Endodermal cell (in vitro differentiated cells): ENCODE results near the gene PSMB11. TPM values are rescaled to one million over a fixed set of nuclear protein-coding genes. Genes with fewer than 3 reads are reported as not detected.

Source experiments
- DNase-seq: peaks from one replicate; pipeline ENCODE4 v3.0.0-alpha.2; 2017
- H3K27ac ChIP-seq: 2 replicates; pipeline ENCODE4 v1.5.1; 2013; ENCODE audit warnings: mild to moderate bottlenecking, low read depth, low read length, moderate library complexity
- H3K27me3 ChIP-seq: 2 replicates; pipeline ENCODE4 v1.6.1; 2013; ENCODE audit warnings: mild to moderate bottlenecking, low read length, moderate library complexity; ENCODE audit not compliant: insufficient read depth, control insufficient read depth, poor library complexity, severe bottlenecking
- H3K36me3 ChIP-seq: 2 replicates; pipeline ENCODE4 v1.7.0; 2013; ENCODE audit warnings: mild to moderate bottlenecking, low read length, moderate library complexity; ENCODE audit not compliant: control insufficient read depth, insufficient read depth
- H3K4me1 ChIP-seq: one replicate; pipeline ENCODE4 v1.7.0; 2013; ENCODE audit warnings: low read length; ENCODE audit not compliant: control insufficient read depth, insufficient read depth
- H3K4me3 ChIP-seq: 2 replicates; pipeline ENCODE4 v1.5.1; 2013; ENCODE audit warnings: mild to moderate bottlenecking, low read length, moderate library complexity
- H3K9ac ChIP-seq: 2 replicates; pipeline ENCODE4 v1.6.1; 2013; ENCODE audit warnings: mild to moderate bottlenecking, low read length, moderate library complexity; ENCODE audit not compliant: poor library complexity, severe bottlenecking; ENCODE audit errors: extremely low read depth
- H3K9me3 ChIP-seq: 2 replicates; pipeline ENCODE4 v1.6.1; 2013; ENCODE audit warnings: mild to moderate bottlenecking, low read length, moderate library complexity; ENCODE audit not compliant: control insufficient read depth
- H3K27ac Mint-ChIP-seq: 2 replicates; pipeline ENCODE4 v1.8.0; 2020; ENCODE audit warnings: mixed read lengths
- H3K27me3 Mint-ChIP-seq: 2 replicates; pipeline ENCODE4 v1.8.0; 2021; ENCODE audit warnings: mild to moderate bottlenecking, mixed read lengths; ENCODE audit not compliant: insufficient read depth
- H3K36me3 Mint-ChIP-seq: 2 replicates; pipeline ENCODE4 v1.8.0; 2020; ENCODE audit warnings: low read depth, mixed read lengths
- H3K4me1 Mint-ChIP-seq: 2 replicates; pipeline ENCODE4 v1.8.0; 2020; ENCODE audit warnings: mixed read lengths
- H3K4me3 Mint-ChIP-seq: 2 replicates; pipeline ENCODE4 v1.8.0; 2020; ENCODE audit warnings: mild to moderate bottlenecking, moderate library complexity, mixed read lengths
- H3K9me3 Mint-ChIP-seq: 2 replicates; pipeline ENCODE4 v1.8.0; 2020; ENCODE audit warnings: mild to moderate bottlenecking, mixed read lengths
- WGBS, 2 experiments: methylation state at CpG; one replicate each; pipeline versions ENCODE4 v1.1.5 to v1.1.7; 2013; ENCODE audit warnings: missing lambda C conversion rate in 2 of 2, mixed read lengths in 1 of 2; ENCODE audit not compliant: insufficient coverage in 1 of 2, insufficient read length in 1 of 2; 5-methylcytosine and 5-hydroxymethylcytosine counted together
- total RNA-seq, 2 donors: library from RNA; stranded (reverse); fragmentation: NEBNext Ultra II Directional in 1 of 2; extraction: Animal tissue kit (Norgen Biotek cat#: 25700) in 1 of 2; gene quantifications; 2 replicates in 1 of 2; 3 replicates in 1 of 2; pipeline ENCODE4 v1.2.1, GENCODE V29; 2021
- TF ChIP-seq, protein P1 (sequence below): fragments of 200-600 bp; sonication (generic); conservative IDR thresholded peaks from 2 replicates; pipeline ENCODE4 v1.5.0; 2021; ENCODE audit warnings: antibody characterized with exemption, mild to moderate bottlenecking

Gene PSMB11
- total RNA-seq, 2 donors from 2014 or later: not detected

DNA sequence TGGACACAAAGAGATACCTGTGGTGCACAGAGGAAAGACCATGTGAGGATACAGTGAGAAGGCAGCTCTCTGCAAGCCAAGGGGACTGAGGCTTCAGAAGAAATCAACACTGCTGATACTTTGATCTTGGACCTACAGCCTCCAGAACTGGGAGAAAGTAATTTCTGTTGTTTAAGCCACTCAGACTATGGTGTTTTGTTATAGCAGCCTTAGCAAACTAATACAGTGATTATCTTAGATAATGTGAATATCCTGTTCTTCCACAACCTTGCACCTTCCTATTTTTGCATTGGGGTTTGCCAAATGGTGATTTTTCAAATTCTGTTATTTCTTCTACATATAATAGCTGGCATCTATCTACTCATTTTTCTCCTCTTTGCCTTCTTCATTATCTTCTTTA lies 23.9 kb upstream of the PSMB11 start:
- TF ChIP-seq, protein P1, sequence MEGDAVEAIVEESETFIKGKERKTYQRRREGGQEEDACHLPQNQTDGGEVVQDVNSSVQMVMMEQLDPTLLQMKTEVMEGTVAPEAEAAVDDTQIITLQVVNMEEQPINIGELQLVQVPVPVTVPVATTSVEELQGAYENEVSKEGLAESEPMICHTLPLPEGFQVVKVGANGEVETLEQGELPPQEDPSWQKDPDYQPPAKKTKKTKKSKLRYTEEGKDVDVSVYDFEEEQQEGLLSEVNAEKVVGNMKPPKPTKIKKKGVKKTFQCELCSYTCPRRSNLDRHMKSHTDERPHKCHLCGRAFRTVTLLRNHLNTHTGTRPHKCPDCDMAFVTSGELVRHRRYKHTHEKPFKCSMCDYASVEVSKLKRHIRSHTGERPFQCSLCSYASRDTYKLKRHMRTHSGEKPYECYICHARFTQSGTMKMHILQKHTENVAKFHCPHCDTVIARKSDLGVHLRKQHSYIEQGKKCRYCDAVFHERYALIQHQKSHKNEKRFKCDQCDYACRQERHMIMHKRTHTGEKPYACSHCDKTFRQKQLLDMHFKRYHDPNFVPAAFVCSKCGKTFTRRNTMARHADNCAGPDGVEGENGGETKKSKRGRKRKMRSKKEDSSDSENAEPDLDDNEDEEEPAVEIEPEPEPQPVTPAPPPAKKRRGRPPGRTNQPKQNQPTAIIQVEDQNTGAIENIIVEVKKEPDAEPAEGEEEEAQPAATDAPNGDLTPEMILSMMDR: no peak
- no peaks in the 10 kb centered on the region for H3K27me3 ChIP-seq
- no peak overlapping the region for H3K9ac ChIP-seq
- H3K27ac ChIP-seq: no peak overlapping the region
- no peak for DNase-seq
- Mint-ChIP-seq H3K9me3 (no peaks in the 10 kb centered on the region), H3K4me1 (peaks cover 28% of the 10 kb centered on the region), H3K4me3 (no peak overlapping the region), H3K27ac (no peak overlapping the region), H3K27me3 (no peaks in the 10 kb centered on the region), H3K36me3 (no peaks in the 10 kb centered on the region)
- H3K4me3 ChIP-seq: no peak overlapping the region
- H3K4me1 ChIP-seq: peaks cover 11% of the 10 kb centered on the region
- H3K36me3 ChIP-seq: no peaks in the 10 kb centered on the region
- no peaks in the 10 kb centered on the region for H3K9me3 ChIP-seq

DNA sequence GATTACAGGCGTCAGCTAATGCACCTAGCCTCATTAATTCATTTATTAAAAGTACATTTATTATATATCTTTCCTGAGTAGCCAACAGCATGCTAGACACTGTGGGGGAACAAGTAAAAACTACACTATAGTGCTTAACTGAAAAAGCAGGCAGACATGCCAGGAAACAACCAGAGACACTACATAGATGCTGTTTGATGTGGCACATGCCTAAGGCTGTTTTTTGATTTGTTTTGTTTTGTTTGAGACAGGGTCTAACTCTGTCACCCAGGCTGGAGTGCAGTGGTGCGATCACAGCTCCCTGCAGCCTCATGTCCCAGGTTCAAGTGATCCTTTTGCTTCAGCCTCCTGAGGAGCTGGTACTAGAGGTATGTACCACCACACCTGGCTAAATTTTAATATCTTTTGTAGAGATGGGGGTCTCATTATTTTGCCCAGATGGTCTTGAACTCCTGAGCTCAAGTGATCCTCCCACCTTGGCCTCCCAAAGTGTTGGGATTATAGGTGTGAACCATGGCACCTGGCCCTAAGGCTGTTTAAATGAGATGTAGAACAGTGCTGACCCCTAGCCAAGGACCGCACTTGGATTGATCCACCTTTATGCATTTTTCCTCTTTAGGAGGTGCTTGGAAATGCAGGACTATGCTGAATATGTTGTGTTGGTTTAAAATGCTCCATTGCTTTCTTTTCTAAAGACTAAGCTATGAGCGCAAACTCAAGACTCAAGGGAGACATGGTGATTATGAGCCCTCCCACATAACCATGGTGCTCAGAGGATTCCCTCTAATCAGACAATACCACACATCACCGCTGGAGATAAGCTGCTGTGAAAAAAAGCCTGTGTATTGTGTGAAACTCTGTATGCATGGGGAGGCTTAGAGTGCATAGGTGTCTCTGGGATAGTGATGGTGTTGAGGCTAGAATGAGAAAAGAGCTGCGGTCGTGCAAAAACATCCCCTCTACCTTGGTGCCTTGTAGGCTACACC lies 21.6 kb upstream of the PSMB11 start:
- no peak overlapping the region for H3K27ac Mint-ChIP-seq
- Histone ChIP-seq H3K4me1 (peaks cover 15% of the 10 kb centered on the region), H3K27ac (no peak overlapping the region)

GRCh38 chr14:23021434-23021833 lies 20.6 kb upstream of the PSMB11 start:
- Histone ChIP-seq H3K4me3 (no peak overlapping the region), H3K27ac (no peak overlapping the region), H3K36me3 (peaks cover 19% of the 10 kb centered on the region), H3K4me1 (peaks cover 15% of the 10 kb centered on the region), H3K27me3 (no peaks in the 10 kb centered on the region), H3K9me3 (no peaks in the 10 kb centered on the region), H3K9ac (no peak overlapping the region)
- H3K4me1 Mint-ChIP-seq: peaks cover 54% of the 10 kb centered on the region
- no peaks in the 10 kb centered on the region for H3K9me3 Mint-ChIP-seq
- H3K27ac Mint-ChIP-seq: no peak overlapping the region
- H3K36me3 Mint-ChIP-seq: peaks cover 19% of the 10 kb centered on the region
- 75 to 92% methylated on average over 9 of the region's 9 CpGs for WGBS, 2 experiments
- H3K4me3 Mint-ChIP-seq: no peak overlapping the region
- DNase-seq: no peak
- TF ChIP-seq, protein P1: no peak
- no peaks in the 10 kb centered on the region for H3K27me3 Mint-ChIP-seq

More for the DNA sequence above, 21.6 kb upstream of the PSMB11 start:
- peak; percentile 73 for DNase-seq
- Histone ChIP-seq H3K27me3 (no peaks in the 10 kb centered on the region), H3K9me3 (no peaks in the 10 kb centered on the region), H3K4me3 (no peak overlapping the region), H3K9ac (no peak overlapping the region), H3K36me3 (peaks cover 9% of the 10 kb centered on the region)
- Mint-ChIP-seq H3K9me3 (no peaks in the 10 kb centered on the region), H3K4me3 (no peak overlapping the region), H3K36me3 (peaks cover 10% of the 10 kb centered on the region), H3K4me1 (peaks cover 48% of the 10 kb centered on the region), H3K27me3 (no peaks in the 10 kb centered on the region)
- 74 to 78% methylated on average over 4 to 7 of the region's 7 CpGs for WGBS, 2 experiments
- TF ChIP-seq, protein P1: peak; percentile 36
